ENCODE results near the gene RGN. TPM values are rescaled to one million over a fixed set of nuclear protein-coding genes. Genes with fewer than 3 reads are reported as not detected.

The RGN gene
- polyA plus RNA-seq, 1 donor from 2014 or later, result 1.5 TPM

- Histone ChIP-seq H4K20me1 (ENCODE audit: insufficient read depth) (no peaks in the 10 kb centered on the region), H3K36me3 (ENCODE audit: insufficient read depth, low read length) (no peaks in the 10 kb centered on the region), H3K27ac (ENCODE audit: low read length) (no peak overlapping the region), H3K9me2 (ENCODE audit: insufficient read depth, low read length) (no peaks in the 10 kb centered on the region), H3K9ac (ENCODE audit: low read length) (no peak overlapping the region), H3K4me3 (ENCODE audit: low read length) (no peak overlapping the region), H2AFZ (ENCODE audit: low read depth, low read length) (no peak overlapping the region), H3K79me2 (replicated peaks; ENCODE audit: insufficient read depth, low read length) (peaks cover under 1% of the 10 kb centered on the region), H3K27me3 (ENCODE audit: insufficient read depth, low read depth, low read length) (no peaks in the 10 kb centered on the region), H3K4me2 (ENCODE audit: low read length) (no peak overlapping the region), H3F3A (ENCODE audit: insufficient read depth, low read length, poor library complexity, severe bottlenecking) (no peaks in the 10 kb centered on the region), H3K9me3 (ENCODE audit: low read length) (no peaks in the 10 kb centered on the region)
- TF ChIP-seq REST (IDR thresholded peaks at IDR 0.05; ENCODE audit: borderline replicate concordance), result no peak
- TF ChIP-seq EP300 (conservative IDR thresholded peaks at IDR 0.05; ENCODE audit: poor library complexity, severe bottlenecking), result no peak
- no peak for TF ChIP-seq POLR2AphosphoS5 (IDR thresholded peaks at IDR 0.05)
- TF ChIP-seq, protein P1, sequence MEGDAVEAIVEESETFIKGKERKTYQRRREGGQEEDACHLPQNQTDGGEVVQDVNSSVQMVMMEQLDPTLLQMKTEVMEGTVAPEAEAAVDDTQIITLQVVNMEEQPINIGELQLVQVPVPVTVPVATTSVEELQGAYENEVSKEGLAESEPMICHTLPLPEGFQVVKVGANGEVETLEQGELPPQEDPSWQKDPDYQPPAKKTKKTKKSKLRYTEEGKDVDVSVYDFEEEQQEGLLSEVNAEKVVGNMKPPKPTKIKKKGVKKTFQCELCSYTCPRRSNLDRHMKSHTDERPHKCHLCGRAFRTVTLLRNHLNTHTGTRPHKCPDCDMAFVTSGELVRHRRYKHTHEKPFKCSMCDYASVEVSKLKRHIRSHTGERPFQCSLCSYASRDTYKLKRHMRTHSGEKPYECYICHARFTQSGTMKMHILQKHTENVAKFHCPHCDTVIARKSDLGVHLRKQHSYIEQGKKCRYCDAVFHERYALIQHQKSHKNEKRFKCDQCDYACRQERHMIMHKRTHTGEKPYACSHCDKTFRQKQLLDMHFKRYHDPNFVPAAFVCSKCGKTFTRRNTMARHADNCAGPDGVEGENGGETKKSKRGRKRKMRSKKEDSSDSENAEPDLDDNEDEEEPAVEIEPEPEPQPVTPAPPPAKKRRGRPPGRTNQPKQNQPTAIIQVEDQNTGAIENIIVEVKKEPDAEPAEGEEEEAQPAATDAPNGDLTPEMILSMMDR (IDR thresholded peaks at IDR 0.05; ENCODE audit: poor library complexity, severe bottlenecking), result no peak
- no peak for TF ChIP-seq RAD21 (conservative IDR thresholded peaks at IDR 0.05)
- no peak for TF ChIP-seq MXI1 (conservative IDR thresholded peaks at IDR 0.05; ENCODE audit: poor library complexity, severe bottlenecking)
- TF ChIP-seq SMC3 (conservative IDR thresholded peaks at IDR 0.05; ENCODE audit: poor library complexity), result no peak
- no peak for TF ChIP-seq TAF1 (IDR thresholded peaks at IDR 0.05; ENCODE audit: low read depth)
- no peak for TF ChIP-seq EZH2 (IDR thresholded peaks at IDR 0.05; ENCODE audit: borderline replicate concordance, insufficient read depth, low read length, poor library complexity, severe bottlenecking)
Observed at GRCh38 chrX:47138171-47138570, 59.9 kb downstream of the RGN start.

Small RNA genes within 50 kb of the gene (small RNA-seq; reads per million reads assigned to genes)
- gene RNU12-2P, result 0 to 1.1 (median 0.10) reads per million in 3 experiments
- gene RNU6-1189P, result 0 to 0.24 (median 0.03) reads per million in 3 experiments

Other genes starting within 250 kb of the RGN start
- gene RP2, start 241.4 kb upstream of the RGN start, polyA plus RNA-seq, result 8.9 and 12.1 TPM in 2 replicates
- gene JADE3, start 166.0 kb upstream of the RGN start, polyA plus RNA-seq, result 6.8 and 7.7 TPM in 2 replicates
- 184 and 195 TPM in 2 replicates for gene NDUFB11, start 66.3 kb downstream of the RGN start, polyA plus RNA-seq
- 53.1 and 64.9 TPM in 2 replicates for gene RBM10, start 66.8 kb downstream of the RGN start, polyA plus RNA-seq
- gene UBA1, start 115.4 kb downstream of the RGN start, polyA plus RNA-seq, result 132 and 150 TPM in 2 replicates
- gene CDK16, start 140.2 kb downstream of the RGN start, polyA plus RNA-seq, result 97.8 and 99.0 TPM in 2 replicates
- 184 and 215 TPM in 2 replicates for gene USP11, start 154.6 kb downstream of the RGN start, polyA plus RNA-seq